Cardiac fibroblast (primary cell): ENCODE results near the gene CEP41.

Experiments
- DNase-seq, 2 donors: peaks; one replicate each; pipeline versions ENCODE4 v3.0.0 to v3.0.0-alpha.2; 2010; ENCODE audit warnings: low read depth in 2 of 2
- H3K4me3 ChIP-seq, 2 donors: replicated peaks in 1 of 2; 1 replicate in 1 of 2; 2 replicates in 1 of 2; pipeline ENCODE4 v1.5.1; 2011; ENCODE audit warnings: low read depth in 2 of 2, low read length in 2 of 2, mild to moderate bottlenecking in 2 of 2, moderate library complexity in 1 of 2
- TF ChIP-seq, protein P1 (sequence below): IDR thresholded peaks from one replicate; pipeline ENCODE4 v1.5.1; 2011; ENCODE audit warnings: low read depth, mild to moderate bottlenecking, low read length, inconsistent platforms

CEP41 gene

DNA sequence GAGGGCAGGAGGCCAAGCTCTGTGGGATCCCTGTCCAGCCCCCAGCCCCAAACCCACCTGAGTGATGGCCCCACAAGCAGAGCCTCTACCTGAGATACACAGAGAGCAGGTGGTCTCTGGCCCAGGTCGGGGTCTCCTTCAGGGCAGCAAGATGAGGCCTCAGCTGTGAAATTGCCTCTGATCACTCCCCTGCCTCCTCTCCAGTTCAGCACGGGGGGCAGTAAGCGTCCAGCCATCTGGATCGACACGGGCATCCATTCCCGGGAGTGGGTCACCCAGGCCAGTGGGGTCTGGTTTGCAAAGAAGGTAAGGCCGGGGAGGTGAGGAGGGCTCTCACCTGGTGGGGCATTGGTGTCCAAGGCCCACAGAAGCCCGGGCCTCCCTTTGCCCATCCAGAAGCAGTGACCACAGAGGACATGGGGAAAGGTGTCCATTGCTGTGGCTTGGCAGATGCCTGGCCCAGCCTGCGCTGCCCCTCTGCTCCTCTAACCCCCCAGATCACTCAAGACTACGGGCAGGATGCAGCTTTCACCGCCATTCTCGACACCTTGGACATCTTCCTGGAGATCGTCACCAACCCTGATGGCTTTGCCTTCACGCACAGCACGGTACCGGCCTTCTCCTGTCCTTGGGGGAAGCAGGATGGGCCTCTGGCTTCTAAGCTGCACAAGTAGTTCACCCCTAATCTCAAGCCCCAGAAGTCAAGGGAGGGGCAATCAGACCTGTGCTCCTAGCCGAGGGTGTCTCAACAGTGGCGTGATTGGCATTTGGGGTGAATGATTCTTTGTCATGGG, 57.4 kb downstream of the CEP41 start:
- DNase-seq: no peak
- TF ChIP-seq, protein P1, sequence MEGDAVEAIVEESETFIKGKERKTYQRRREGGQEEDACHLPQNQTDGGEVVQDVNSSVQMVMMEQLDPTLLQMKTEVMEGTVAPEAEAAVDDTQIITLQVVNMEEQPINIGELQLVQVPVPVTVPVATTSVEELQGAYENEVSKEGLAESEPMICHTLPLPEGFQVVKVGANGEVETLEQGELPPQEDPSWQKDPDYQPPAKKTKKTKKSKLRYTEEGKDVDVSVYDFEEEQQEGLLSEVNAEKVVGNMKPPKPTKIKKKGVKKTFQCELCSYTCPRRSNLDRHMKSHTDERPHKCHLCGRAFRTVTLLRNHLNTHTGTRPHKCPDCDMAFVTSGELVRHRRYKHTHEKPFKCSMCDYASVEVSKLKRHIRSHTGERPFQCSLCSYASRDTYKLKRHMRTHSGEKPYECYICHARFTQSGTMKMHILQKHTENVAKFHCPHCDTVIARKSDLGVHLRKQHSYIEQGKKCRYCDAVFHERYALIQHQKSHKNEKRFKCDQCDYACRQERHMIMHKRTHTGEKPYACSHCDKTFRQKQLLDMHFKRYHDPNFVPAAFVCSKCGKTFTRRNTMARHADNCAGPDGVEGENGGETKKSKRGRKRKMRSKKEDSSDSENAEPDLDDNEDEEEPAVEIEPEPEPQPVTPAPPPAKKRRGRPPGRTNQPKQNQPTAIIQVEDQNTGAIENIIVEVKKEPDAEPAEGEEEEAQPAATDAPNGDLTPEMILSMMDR: no peak
- H3K4me3 ChIP-seq: no peak overlapping the region

DNA sequence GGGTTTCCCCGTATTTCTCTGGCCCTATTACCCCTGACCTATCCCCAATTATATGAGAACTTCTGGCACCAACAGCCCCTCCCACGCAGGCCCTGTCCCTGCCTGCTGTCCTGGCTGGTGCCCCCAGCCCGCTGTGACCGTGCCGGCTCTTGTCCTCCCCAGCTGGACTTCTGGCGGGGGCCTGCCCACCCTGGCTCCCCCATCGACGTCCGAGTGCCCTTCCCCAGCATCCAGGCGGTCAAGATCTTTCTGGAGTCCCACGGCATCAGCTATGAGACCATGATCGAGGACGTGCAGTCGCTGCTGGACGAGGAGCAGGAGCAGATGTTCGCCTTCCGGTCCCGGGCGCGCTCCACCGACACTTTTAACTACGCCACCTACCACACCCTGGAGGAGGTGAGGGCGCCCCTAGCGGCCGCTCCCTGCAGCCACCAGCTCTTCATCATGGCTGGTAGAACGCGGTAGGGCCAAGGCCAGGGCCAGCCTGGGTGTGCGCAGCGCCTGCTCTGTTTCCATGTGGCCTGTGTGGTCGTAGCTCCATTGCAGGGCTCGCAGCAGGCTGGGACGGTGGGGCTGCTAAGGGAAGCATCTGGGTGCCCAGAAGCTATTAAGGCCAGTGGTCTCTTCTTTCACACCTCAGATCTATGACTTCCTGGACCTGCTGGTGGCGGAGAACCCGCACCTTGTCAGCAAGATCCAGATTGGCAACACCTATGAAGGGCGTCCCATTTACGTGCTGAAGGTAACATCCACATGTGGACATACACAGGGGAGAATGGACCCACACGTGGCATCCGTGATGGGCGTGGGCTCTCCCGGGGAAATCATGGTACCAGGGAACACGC, 59.1 kb downstream of the CEP41 start:
- DNase-seq: peak in 1 of 2 donors; percentile 21
- TF ChIP-seq, protein P1: peak; percentile 41
- no peak overlapping the region for H3K4me3 ChIP-seq

DNA sequence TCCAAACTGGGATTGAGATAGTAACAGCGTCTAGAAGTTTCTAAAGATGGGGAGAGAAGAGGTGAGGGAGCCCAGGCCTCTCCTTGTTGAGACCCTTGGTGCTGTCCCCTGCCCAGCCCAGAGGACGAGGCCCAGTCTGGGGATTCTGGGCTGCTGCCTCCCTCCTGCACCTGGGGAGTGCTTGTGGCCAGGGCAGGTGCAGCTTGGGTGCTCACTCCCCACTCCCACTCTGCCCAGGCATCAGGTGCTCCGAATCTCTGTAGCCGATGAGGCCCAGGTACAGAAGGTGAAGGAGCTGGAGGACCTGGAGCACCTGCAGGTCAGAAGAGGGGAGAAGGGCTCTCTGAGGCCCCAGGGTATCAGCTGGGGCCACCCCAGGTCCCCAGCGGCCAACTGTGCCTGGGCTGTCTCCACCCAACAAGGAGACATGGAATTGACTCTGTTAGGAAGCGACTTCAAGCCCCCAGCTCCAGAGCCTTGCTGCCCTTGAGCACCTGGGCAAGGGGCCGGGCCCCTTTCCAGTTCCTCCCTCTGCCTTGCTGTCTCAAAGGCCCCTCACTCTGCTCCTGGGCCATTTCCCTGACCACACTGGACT, 59.9 kb downstream of the CEP41 start:
- DNase-seq: no peak
- H3K4me3 ChIP-seq: no peak overlapping the region
- TF ChIP-seq, protein P1: no peak

DNA sequence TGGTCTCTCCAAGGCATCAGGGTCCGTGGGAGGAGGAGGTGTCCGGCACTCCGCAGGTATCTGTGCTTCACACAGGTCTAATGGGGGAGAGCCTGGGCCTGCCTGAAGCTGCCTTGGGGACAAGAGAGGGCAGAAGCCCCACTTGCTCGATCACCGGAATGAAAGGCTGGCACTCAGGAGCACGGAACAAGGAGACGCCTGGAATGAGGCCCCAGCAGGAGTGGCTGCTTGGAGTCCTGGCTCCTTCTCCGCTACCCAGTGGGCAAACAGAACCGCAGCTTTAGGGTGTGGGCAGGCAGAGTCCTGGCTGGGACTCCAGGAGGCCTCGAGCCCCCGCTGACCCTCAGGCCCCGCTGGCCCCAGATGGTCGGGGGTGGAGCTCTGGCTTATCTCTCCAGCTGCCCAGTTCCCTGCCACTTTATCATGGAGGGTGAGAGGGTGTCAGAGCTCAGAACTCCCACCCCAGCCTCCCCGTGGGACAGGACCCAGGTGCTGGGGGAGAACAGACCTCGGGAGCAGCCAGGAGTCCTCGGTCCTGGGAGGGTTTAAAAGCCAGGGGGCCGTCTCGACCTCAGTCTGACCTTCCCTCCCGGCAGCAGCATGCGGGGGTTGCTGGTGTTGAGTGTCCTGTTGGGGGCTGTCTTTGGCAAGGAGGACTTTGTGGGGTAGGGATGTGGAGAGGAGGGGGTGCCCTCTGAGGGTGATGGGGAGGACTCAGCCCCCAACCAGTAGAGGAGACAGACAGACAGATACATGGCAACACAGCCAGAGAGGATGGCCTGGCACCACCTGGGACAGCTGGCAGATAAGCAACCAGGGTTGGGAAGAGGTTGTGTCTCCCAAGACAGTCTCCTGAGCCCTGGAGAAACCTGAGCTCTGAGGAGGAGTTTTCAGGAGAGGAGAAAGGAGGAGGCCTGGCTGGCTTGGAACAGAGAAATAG, 60.6 kb downstream of the CEP41 start, which contains the start of gene CPA1:
Gene CPA1, plus strand, starts transcription at position 574 of the 940 bp plus-strand sequence. Its CDS starts 27 bp downstream, at position 601.
- TF ChIP-seq, protein P1: no peak
- no peak within 1 kb of the TSS for H3K4me3 ChIP-seq
- DNase-seq: peak in 1 of 2 donors; percentile 50

DNA sequence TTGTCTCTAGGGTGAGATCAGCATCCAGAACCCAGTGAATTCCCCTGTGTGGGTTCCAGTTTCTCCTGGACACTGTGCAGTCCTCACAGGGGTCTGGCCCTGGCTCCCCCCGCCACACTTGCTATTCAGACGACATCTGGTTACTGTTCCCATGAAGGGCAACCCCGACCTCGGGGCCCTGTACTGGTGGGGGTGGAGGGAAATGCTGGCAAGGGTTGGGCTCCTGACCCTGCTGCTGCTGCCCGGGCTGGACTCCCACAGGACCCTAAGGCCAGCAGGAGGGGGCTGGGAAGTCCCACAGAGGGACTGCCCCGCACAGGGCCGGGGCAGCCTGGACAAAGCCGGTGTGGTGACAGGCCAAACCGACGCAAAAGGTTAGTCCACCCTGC, 61.3 kb downstream of the CEP41 start:
- DNase-seq: no peak
- TF ChIP-seq, protein P1: no peak
- no peak overlapping the region for H3K4me3 ChIP-seq

DNA sequence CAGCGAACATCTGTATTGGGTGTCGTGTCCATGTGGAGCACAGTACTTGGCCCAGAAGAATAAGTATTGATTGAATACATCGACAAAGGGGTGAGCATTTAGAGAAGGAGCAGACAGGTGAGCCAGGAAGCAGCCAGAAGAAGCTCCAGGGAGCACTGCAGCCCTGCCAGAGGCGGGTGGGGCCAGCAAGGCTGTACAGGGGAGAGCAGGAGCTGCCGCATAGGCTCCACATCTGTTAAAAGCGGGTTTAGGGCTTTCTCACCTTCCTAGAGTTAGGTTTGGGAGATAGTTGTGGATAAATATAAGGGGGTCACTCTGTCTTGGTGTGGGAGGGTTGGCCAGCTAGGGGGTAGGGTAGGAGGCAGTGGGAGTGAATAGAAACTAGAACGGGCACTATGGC, 61.8 kb downstream of the CEP41 start:
- TF ChIP-seq, protein P1: no peak
- no peak overlapping the region for H3K4me3 ChIP-seq
- no peak for DNase-seq
